ENCODE results near the gene TOMM7.
A peak's percentile ranks its signal among the peaks of the same experiment; 100 is the strongest.

The TOMM7 gene
- total RNA-seq = 75.0 to 214 (median 103) reads per million in 3 experiments

DNA sequence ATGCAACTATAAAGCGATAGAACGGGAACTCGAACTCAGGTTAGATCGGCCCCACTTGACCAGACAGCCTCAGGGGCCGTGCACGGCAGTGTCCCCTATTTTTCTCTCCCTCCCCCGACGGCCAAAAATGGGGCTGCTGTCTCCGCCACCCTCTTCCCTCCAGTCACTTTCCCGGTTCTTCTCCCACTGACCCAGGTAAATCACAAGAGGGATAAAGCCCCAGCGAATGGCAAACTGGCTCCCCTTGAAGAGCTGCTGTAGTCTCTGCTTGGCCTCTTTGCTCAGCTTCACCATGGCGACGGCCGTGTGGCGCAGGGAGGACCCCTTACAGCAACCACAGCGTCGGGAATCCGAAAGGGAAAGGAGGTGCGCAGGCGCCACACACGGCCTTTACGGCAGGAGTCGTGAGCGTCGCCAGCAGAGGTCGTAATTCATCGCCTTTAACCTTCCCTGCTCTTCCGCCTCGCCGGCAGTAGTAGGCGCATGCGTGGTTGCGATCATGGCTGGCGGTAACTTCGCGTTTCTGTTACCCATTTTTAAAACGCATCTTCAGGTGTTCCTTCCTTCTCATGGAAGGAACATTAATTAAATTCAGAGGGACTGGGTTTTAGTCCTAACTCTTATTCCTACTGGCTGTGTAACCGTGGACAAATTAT lies at the start of gene TOMM7:
TOMM7 (minus strand) TSS at position 364 of the 656 bp plus-strand sequence; CDS start at position 294, 70 bp downstream.
- DNase-seq = peak; percentile 90

DNA sequence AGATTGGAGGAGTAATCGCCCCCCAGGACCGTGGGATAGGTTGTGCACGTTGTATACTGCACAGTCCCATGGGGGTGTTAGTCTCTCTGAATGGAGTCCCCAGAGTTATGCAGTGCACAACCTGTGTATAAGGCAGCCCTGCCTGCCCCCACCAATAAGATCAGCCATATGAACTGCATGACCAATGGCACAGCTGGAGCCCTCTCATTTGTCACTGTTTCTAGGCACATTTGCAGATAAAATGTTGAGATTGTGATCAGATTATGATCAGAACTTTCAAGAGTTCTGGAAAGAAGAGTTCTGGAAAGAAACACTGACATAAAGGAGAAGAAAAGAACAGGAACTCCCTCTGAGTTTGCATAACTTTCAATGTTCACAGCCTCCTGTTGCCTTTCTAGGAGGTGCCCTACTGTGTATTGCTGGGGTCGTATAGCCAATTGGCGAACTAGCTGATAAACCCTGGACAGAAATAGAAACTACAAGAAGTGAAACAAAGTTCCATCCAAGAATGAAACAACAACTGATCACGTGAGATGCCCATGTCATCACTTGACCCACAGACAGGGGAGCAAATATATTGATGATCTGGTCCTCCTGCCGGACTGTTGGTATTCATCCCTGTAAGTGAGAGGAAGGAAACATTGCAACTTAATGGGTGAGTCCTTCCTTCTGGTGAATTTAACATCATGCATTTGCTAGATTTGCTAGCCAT lies 49.6 kb upstream of the TOMM7 start:
- DNase-seq = no peak

DNA sequence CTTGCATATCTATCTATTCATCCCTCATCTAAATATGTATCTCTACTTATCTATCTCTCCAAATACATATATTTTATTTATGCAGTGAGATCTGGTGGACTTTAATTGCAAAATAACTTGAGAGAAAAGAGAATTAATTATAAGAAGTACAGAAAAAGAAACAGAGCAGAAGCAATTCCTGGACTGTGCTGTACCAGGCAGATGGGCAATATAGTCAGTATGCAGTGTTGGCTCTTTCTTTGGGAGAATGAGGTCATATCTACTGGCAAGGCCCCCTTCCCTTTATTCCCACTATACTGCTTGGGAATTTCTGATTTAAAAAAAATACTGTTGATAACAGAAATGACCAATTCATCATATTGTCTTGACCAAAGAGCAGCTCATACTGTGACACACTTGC lies 49.0 kb upstream of the TOMM7 start:
- DNase-seq = no peak

DNA sequence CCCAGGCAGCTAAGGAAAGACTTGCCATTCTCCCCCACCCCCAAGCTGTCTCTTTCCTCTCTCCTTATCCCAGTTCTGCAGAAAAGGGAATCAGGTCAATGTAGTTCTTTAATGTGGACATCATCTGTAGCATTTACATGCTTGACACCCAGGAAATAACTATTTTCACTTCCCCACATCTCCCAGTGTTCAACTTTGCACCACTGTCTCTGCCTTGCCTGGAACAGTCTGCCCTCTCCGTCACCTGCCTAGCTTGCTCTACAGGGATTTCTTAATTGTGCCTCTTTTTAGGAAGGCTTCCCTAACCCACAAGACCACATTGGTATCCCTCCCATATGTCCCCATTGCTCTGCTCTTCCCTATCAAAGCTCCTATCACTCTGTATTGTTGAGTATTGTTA lies 45.9 kb upstream of the TOMM7 start:
- no peak for DNase-seq

DNA sequence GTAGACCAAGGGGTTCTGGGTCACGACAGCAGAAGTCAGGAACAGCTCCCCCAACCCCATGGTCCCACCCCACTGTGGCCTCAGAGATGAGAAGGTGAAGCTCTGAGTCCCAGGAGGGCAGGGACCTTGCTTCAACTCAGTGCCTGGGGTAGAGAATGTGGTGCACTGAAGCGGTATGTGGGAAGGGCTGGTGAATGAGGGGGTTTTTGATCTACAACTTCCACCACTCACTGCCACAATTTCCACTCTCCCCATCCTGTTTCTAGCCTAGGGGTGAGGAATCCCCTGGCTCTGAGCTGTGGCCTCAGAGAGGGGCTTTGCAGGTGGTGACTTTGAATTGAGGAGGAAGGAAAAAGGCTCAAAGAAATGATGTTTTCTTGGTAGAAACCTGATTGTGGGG lies 44.9 kb upstream of the TOMM7 start:
- no peak for DNase-seq

DNA sequence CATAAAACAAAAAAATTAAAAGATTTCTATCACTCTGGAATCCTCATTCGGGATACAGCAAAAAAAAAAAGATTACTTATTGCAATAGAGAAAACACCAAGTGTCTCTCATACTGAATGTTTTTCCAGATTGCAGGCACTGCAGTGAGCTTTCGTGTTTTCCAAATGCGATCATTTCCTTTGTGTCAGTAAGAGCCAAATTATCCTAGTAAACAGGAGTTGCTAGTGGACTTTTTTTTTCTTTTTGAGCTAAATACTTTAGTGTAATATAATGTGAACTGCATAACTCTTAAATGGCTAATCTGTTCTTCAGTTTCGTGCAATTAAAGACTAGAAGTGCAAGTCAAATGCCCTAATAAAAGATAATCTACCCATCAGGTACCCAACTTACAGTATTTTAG lies 44.4 kb upstream of the TOMM7 start:
- DNase-seq = no peak

DNA sequence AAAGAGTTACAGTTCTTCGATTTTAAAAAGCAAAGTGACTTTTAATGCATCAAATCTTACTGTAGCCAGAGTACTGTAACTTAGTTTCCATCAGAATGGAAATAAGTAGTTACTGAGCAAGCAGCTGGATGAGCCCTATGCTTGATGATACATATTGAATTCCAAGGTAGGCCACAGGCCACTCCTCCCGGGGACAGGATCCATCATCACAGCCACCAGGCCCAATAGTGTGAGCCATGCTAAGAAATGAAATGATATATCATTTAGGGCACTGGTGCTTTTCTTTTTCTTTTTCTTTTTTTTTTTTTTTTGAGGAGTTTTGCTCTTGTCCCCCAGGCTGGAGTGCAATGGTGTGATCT lies 42.9 kb upstream of the TOMM7 start:
- DNase-seq = no peak

DNA sequence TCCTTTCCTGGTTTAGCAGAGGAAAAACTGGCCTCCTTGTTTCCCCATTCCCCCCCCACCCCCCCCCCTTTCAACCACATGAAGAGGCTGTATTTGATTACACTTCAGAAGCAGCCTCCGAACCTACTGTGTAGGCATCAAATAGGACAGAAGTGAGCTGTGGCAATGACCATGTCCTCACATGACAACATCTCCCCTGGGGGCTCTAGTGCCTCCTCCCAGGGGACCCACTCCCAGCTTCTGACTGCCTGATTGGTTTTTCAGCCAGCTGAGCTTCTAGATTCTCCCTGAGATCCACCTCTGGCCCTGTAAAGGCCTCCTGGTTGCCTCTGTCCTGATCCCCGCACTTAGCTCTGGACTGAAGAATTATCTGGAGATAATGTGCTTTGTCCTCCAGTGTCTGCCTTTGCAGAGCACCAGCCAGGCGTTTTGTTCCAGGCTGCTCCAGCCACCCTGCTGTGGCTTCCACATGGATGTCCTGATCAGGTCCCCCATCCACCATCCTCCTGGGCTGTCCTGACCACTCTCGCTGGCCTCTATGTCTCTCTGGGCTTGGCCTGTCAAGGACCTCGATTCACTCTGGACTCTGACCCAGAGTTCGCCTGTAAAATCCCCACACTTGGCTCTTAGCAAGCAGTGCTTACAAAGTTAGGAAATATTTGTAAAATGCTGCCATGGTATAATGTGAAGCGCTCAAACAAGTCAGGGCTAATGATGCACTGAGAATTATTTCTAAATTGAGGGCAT lies 42.4 kb upstream of the TOMM7 start:
- no peak for DNase-seq

DNA sequence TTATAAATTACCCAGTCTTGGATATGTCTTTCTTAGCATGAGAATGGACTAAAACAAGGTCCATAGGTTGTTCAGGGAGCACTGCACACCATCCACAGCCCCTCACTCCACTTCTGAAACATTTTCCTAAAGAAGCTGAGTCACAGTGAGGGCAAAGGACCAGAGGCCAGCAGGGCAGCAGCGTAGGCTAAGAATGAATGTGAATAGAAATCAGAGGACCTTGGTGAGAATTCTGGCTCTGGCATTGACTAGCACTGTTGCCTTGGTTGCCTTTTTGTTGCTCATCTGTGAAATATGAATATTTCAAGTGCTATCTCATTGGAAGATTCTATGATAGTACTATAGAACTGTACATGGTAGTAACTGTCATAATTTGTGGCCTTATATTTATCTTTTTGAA lies 41.7 kb upstream of the TOMM7 start:
- no peak for DNase-seq

DNA sequence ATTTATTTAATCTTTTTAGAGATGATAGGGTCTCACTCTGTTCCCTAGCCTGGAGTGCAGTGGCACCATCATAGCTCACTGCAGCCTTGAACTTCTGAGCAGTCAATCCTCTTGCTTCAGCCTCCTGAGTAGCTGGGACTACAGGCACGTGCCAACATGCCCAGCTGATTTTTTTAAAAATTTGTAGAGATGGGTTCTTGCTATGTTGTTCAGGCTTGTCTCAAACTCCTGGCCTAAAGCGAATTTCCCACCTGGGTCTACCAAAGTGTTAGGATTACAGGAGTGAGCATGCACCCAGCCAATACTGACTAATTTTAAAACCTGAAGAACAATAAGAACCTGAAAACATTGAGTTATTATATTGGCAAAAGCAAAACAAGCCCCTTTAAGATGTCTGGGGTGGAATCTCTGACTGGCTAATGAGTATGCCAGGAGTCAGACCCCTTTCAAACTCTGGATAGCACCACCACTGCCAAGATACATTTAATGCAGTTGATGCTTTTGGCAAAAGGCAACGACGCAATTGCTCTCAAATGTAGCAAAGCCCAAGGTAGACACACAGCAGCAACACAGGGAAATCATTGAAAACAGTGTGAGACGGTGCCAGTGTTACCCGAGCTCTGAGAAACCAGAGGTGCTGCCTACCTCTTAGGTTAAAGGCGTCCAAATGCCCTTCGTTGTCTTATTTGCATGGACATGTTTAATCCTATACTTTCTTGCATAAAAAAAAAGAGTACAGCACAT lies 40.7 kb upstream of the TOMM7 start:
- DNase-seq = no peak

DNA sequence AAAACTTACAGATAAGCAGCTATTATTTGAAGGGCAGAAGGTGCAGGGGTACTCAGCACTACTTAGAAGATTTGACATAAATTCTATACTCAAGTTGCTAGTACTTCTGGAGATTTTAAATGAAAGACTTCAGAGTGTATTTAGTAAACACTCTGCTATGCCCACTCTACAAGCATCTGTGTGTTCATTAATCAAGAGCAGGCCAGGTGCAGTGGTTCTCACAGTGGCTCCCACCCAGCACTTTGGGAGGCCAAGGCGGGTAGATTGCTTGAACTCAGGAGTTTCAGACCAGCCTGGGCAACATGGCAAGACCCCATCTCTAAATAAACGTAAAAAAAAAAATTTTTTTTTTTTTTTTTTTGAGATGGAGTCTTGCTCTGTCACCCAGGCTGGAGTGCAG lies 38.9 kb upstream of the TOMM7 start:
- DNase-seq = no peak

DNA sequence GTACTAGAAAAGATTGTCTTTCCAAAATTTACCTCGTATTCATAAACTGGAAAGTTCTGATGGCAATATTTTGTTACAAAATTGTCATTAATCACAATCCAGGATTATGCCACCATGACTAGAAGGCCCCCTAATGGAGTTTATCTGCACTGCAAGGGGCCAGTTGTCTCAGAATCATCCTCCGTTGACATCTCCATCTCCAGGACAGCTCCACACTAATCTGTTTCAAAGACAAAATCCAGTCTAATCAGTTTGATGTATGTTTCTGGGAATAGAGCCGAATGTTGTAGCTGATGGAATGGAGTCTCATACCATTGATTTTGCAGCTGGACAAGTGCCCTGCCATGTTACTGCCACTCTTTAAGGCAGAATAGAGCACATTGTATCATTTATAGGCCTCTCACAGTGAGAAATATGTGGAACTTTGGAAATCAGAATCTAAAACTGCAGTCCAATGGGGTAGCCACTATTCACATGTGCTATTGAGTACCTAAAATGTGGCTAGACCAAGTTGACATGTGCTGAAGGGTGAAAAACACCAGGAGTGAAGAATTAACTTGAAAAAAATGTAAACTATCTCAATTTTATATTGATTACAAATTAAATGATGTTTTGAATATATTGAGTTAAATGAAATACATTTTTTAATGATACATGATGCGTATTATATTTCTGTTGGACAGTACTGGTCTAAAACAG lies 38.3 kb upstream of the TOMM7 start:
- peak; percentile 9 for DNase-seq

DNA sequence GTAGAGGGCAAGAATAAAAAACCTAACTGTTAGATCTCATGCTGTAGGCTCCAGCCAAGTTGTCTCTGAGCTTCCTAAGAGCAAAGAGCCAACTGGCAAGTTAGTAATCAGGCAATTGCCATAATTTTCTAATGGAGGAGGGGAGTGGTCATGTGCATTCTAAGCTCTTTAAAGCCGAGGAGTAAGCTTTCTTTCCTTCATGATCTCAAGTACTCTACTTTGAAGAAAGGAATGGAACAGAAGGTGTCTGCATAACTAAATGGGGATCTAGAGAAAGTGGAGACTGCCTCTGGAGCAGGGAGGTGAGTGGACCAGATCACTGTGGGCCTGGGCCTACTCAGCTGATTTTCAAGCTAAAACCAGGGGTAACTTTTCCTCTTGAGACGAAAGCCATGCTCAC lies 37.7 kb upstream of the TOMM7 start:
- DNase-seq = no peak

DNA sequence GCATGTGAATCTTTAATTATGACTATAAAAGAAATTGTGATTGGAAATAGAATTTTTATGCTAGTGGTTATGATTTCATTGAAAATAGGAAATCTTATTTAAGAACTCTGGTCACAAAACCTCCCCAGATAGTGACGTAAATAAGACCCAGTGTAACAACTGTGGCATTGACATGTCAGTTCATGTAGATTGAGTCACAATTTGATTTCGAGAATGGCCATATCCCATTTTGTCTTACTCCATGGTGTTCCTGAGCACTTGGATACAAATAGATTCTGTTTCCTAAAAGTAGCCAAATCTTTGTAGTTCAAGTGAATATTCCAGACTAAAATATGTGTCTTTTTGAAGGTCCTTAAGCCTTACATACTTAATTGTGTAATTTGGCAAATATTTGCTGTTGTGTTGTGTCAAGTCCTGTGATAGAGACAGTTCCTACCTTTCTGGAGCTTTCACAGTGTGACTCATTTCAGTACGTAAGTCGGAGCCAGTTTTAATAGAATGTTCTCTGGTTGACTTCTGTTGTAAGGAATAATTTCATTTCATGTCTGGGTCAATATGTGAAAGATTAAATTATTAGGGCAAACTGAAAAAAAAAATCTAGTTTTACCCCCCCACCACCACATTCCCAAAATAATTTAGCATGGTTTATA lies 37.1 kb upstream of the TOMM7 start:
- no peak for DNase-seq

DNA sequence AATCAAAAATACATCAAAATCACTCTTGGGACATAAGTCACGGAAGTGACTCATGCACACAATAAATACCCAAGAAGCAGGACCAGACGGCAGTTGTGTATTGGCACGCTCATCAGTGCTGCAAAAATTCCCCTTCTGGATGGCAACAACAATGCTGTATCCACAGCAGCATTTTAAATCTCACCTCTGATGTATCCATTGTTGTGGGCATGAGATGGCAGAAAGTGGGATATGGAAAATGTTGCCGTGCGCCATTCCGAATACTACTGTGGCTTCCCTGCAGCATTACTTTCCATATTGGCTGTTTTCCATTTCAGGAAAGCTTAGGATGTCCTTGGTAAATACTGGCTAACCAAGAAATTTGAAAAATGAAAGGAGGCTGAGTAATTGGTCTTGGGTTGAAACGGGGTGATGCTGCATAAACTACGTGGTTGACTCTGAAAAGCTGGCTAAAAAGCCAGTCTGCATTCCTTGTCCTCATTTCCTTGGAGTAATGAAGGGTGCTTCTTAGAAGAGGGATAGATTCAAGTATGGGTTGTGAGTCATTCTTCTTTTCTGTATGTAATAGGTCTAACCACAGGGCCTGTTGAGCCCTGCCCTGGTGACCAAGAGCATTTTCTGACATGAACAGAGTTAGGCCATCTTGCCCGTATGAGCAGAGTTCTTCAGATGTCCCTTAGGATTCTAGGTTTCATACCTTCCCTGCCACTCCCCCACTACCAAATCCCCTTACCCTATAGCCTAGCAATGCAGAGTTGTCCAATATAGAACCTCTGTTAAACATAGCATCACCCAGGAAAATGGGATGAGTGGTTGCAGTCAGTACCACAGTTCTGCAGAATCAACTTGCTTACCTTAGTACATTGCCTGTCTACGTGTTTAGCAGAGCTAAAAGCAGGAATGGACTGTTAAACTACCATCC lies 36.3 kb upstream of the TOMM7 start:
- DNase-seq = no peak

DNA sequence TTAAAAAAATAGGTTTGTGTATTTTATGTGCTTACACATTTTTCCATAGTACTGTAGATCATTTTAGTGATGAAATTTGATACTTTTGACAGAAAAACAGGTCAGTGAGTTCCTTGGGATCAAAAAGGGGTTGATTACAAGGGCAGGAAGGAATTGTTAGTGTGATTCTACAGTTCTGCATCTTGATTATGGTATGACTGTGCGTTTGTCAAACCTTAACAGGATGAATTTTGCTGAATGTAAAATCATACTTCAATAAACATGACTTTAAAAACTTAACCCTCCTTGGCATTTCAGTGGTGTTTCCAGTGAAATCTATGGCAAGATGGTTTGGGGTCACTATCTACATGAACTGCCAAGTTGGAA lies 35.6 kb upstream of the TOMM7 start:
- no peak for DNase-seq

DNA sequence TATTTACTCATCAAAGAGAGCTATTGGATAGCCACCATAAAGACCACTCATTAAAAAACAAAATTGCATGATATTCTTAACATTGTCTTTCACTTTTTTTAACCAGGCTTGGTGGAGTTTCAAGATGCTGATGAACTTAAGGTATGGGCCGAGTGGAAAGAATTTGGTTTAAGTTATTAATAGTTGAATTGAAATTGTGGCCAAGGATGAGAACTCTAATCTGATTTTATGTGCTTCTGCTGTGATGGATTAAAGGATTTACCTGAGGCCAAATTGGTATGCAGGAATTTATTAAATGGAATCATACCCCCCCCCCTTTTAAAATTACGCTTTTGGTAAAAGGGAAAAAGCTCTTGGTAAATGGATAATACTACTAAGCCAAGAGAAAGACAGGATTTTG lies 33.8 kb upstream of the TOMM7 start:
- no peak for DNase-seq

DNA sequence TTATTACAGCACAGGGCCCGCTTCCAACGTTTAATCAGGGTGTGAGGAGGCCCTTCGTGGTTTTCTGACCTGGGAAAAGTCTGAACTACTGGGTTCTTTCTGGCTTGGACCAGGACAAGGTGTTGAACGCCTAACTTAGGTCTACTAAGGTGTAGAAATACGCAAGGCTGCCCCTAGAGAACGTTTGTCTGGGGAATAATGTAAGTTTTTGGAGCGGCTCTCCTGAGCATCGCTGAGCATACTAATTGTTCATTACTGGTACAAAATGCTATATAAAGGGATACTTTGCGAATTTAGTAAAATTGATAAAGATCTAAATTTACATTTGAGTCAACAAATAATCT lies 32.4 kb upstream of the TOMM7 start:
- no peak for DNase-seq

DNA sequence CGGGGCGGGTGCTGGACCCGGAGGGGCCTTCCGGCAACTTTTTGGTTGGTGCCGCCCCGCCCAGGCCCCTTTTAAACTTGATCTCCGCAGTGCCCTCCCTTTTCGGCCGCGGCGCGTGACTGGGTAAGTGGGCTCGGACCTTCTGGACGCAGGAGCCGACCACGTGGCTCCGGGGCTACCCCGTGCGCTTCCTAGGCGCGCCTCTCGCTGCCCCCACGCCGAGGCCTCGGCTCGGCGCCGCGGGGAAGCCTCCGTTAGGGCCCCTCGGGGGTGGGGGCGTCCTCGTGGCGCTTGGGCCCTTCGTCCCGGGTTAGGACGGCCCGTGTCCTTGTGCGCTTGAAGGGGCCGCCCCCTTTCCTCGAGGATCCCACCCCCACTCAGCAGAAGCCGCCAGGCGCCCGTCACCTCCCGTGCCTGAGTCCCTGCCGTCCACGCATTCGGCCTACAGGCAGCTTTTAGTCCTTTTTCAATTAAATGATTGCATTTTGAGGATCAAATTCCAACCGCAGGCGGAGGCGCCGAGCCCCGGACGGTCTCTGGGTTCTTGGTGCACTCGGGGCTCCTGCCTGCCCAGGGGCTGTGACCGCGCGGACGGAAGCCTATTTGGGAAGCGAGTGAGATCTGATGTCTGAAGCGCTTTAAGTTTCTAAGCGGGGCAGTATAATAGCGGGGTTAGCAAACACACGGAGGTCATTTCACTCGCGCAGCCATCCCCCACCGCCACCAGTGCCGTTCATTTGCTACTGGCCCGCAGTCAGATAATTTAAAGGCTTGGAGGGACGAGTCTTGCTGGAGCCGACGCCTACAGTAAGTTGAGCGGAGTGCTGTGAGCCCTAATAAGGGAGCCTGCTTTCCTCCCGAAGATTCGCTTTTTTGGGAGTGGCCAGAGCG lies 31.8 kb upstream of the TOMM7 start:
- DNase-seq = peak; percentile 72

DNA sequence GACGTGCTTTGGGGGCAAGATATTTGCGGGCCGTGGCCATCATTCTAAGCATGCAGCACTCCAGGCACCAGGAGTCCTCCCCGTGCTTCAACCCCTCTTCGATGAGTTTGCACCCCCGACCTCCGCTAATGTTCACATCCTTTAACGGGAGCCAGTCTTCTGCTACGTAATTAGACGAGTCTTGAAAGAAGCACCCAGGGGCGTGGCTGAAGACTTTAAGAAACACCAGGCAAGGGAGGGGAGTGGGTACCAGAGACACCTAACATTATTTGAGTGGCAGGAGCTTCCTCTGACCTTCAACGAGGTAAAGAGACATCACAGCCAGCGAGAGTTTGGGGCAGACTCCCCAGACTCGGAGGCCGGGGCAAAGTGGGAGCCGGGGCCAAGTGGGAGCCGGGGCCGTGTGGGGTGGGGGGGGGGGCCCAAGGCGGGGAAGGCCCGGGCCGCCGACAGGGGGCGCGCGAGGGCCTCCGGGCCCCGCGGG lies 31.1 kb upstream of the TOMM7 start:
- peak; percentile 59 for DNase-seq

All from central memory CD4-positive, alpha-beta T cell (primary cell).